GM12801 (cell line): ENCODE measurements around the gene ASPG.

ENCODE experiments used
- CTCF ChIP-seq: IDR thresholded peaks from one replicate; pipeline ENCODE4 v1.5.1; 2011; ENCODE audit warnings: control low read depth; ENCODE audit not compliant: insufficient read length; ENCODE audit errors: extremely low read depth

The ASPG gene

GRCh38 chr14:104135121-104135903, 49.8 kb downstream of the ASPG start:
- TF ChIP-seq CTCF = no peak

- TF ChIP-seq CTCF = no peak
Measured at GRCh38 chr14:104135904-104136471, 50.5 kb downstream of the ASPG start.

- TF ChIP-seq CTCF = no peak
Measured at GRCh38 chr14:104136472-104137296, 51.2 kb downstream of the ASPG start.

DNA sequence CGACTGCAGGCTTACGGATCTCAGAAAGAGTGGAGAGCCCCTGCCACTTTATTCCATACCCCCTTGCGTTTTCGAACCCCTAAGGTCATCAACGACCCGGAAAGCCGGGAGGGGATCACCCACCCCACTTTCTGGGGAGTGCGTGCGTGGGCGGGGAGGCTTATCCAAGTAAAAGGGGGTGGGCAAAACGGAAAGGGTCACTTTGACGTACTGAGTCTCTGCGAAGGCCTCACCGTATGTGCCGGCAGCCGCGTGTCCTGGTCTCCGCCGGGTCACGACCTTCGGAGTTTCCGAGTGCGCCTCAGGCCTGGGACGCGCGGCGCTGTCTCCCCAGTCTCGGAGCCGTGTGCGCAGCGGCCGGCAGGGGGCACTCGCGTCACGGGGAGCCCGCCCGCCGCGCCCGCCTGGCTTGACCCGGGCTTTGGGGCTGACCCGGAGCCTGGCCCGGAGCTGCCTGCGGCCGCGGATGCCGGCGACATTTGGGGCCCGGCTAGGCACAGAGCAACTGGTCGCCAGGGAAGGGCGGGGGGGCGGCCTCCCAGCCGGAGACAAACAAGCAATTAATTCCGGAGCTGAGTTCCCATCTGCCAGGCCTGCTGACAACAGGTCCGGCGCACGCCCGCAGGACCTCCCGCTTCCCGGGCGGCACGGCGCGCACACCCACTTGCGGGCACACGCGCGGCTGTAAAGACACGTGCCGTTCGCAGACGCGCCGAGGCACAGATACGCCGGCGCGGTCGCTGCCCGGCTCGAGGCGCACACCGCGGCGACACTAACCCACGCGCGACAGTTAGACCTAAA, 52.0 kb downstream of the ASPG start:
- TF ChIP-seq CTCF = no peak

DNA sequence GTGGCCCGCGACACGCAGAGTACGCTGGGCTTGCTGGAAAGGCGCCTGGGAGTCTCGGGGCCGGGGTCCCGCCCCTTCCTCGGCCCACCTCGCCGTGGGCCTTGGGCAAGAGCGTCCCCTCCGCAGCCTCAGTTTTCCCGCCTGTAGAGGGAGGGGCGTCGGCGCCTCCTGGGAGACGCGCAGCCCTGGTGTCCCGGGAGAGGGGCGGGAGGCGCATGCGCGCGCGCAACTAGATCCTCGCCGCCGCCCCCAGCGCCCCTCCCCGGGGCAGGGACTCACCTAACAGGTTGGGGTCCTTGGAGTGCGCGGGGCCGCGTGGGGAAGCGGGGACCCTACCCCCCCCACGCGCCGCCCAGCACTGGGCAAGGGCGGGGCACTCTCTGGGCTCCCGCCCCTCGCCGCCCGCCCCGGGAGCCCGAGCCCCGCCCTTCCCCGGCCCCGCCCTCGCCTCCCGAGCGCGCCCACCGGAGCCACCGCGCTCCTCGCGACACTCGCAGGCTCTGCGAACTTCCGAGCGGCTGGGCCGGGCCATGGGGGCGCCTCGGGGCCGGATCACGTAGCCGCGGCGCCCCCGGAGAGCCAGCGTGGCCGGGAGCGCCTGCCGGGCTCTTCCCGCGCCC, 52.7 kb downstream of the ASPG start, which contains the start of gene KIF26A:
Gene KIF26A (plus strand): TSS at position 490 of the 620 bp plus-strand sequence. CDS start 136 bp downstream, outside the sequence.
- TF ChIP-seq CTCF = no peak

- TF ChIP-seq CTCF = no peak
Measured at GRCh38 chr14:104138718-104139459, 53.4 kb downstream of the ASPG start.
